ENCODE data around the gene CDCA7.
"Not testable (repeated sequence)": the region's sequence is repeated elsewhere in the genome, so short reads cannot be mapped to it uniquely, and the experiment has no call there.

The CDCA7 gene

DNA sequence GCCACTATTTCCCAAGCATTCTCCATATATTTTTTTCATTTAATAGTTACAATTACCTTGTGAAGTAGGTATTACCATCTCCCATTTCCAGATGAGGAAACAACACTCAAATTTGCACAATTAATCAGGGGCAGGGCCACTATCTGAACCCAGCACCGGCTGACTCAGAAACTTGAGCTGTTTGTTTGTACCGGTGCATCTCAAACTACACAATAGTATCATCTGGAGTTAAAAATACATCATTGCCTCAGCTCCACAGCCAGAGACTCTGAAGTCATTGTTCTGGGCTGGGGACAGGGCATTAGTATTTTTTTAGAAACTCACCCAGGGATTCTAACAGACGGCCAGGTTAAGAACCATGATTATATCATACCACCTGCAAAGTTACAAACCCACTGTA, 55.9 kb downstream of the CDCA7 start:
- DNase-seq (ENCODE audit: low read depth), result no peak
- H3K4me3 ChIP-seq (ENCODE audit: low read depth, low read length), result no peak overlapping the region
- TF ChIP-seq, protein P1, sequence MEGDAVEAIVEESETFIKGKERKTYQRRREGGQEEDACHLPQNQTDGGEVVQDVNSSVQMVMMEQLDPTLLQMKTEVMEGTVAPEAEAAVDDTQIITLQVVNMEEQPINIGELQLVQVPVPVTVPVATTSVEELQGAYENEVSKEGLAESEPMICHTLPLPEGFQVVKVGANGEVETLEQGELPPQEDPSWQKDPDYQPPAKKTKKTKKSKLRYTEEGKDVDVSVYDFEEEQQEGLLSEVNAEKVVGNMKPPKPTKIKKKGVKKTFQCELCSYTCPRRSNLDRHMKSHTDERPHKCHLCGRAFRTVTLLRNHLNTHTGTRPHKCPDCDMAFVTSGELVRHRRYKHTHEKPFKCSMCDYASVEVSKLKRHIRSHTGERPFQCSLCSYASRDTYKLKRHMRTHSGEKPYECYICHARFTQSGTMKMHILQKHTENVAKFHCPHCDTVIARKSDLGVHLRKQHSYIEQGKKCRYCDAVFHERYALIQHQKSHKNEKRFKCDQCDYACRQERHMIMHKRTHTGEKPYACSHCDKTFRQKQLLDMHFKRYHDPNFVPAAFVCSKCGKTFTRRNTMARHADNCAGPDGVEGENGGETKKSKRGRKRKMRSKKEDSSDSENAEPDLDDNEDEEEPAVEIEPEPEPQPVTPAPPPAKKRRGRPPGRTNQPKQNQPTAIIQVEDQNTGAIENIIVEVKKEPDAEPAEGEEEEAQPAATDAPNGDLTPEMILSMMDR (conservative IDR thresholded peaks at IDR 0.05; ENCODE audit: low read depth, low read length), result no peak

DNA sequence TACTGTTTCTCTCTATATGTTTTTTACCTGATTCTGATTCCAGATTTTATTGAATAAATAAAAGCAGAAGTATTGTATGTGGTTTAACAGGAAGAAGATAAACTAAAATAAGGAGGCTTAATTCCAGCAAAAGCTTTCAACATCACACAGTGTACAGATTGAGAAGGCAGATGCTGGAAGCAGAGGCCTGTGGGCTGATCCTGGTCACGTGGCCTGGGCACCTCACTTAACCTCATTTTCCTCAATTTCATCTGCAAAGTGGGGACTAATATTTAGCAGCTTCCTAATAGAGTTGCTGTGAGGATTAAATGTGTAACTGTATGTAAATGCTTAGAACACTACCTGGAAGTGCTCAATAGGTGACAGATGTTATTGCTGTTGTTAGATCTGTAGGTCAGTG, 58.0 kb downstream of the CDCA7 start:
- DNase-seq (ENCODE audit: low read depth), result no peak
- TF ChIP-seq, protein P1 (conservative IDR thresholded peaks at IDR 0.05; ENCODE audit: low read depth, low read length), result no peak
- no peak overlapping the region for H3K4me3 ChIP-seq (ENCODE audit: low read depth, low read length)

DNA sequence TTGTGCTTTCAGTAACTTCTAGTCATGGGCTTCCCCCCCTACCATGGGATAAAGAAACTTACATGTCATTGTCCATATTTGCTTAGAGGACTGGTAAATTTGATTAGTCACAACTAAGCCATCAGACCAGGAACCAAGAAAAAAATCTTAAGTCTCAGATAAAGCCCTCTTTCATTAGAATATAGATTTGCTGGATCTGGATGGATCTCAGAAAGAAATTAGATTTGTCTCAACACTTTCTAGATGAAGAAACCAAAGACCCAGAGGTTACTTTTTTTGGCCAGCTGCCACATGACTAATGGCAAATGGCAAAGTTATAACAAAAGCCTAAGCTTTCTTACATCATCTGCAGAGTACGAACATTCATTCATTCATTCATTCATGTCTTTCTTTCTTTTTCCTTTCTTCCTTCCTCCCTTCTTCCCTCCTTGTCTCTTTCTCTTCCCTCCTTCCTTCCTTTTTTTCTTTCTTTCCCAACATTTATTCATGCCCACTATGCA, 60.2 kb downstream of the CDCA7 start:
- TF ChIP-seq, protein P1 (conservative IDR thresholded peaks at IDR 0.05; ENCODE audit: low read depth, low read length), result no peak
- peak; percentile 88 for DNase-seq (ENCODE audit: low read depth)
- H3K4me3 ChIP-seq (ENCODE audit: low read depth, low read length), result no peak overlapping the region

DNA sequence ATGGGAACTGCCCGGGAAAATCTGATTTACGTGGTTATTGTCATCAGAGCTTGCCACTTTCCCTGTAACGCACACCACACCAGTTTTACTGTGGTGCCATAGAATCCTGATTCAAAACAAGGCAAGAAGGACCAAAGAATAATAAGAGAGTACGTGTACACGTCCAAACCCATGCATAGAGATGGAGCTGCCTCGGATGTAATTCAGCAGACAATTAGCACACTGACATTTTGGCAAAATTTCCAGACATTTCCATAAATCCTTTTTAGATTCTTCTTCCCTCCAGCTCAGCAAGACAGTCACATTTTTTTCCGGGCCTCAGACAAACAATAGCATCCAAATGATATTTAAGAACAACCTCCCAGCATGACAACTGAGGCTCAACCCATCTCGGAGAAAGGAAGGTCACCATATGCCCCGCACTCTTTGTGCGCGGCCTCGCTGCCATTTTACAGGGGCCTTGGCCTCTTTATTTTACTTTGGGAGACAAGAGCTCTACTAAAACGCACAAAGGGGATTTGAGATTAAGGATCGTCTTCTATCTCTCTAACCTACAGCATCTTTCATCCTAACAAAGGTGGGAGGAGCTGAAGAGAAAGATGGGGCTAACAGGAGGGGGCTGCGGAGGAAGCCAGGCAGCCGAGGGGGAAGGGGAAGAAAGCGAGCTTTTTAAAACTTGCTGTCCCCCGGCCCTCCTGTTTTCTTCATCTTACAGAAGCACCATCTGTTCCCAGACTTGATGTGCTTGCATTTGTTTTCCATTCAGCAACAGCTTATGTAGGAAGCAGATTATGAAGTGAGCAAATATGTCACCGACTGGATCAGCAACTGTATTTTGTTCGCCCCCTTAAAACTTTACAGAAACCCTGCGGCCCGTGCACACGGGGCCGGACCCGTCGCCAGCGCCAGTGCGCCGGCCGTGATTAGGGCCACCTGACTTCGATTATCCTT, 61.0 kb downstream of the CDCA7 start:
- DNase-seq (ENCODE audit: low read depth), result no peak
- TF ChIP-seq, protein P1 (conservative IDR thresholded peaks at IDR 0.05; ENCODE audit: low read depth, low read length), result no peak
- no peak overlapping the region for H3K4me3 ChIP-seq (ENCODE audit: low read depth, low read length)

DNA sequence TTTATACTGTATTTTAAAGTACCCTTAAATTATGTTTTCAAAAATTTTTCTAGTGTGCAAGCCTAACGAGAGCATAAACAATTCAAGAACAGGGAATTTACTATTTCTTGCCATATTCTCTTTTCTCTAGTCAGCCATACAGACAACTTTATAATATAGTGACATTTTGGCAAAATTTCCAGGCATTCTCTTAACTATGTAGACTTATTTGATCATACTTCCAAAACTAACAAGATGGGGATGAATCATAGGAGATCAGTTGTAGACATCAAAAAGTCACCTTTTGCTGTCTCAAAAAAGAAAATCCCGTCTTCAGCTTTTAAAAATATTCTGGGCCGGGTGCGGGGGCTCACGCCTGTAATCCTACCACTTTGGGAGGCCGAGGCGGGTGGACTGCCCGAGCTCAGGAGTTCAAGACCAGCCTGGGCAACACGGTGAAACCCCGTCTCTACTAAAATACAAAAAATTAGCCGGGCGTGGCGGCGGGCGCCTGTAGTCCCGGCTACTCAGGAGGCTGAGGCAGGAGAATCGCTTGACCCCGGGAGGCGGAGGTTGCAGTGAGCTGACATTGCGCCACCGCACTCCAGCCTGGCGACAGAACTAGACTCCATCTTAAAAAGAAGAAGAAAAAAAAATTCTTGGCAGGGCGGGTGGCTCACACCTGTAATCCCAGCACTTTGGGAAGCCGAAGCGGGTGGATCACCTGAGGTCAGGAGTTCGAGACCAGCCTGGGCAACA, 61.9 kb downstream of the CDCA7 start:
- DNase-seq (ENCODE audit: low read depth); H3K4me3 ChIP-seq (ENCODE audit: low read depth, low read length): not testable (repeated sequence)

DNA sequence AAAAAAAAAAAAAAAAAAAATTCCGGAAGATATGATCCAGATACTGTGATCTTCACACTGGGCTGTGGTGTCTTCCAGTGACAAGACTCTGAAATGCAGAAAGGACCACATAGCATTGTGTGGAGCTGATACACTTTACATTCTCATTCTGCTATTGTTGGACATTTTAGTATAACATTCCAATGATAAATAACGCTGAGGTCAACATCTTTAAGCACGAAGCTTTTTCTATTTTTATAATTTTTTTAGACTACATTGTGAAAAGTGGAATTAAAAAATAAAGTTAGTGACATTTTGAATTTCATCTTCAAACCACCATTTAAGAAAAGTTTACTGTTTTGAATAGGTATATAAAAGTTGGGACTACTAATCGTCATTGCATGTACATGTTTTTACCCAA, 62.7 kb downstream of the CDCA7 start:
- no peak overlapping the region for H3K4me3 ChIP-seq (ENCODE audit: low read depth, low read length)
- TF ChIP-seq, protein P1 (conservative IDR thresholded peaks at IDR 0.05; ENCODE audit: low read depth, low read length), result no peak
- no peak for DNase-seq (ENCODE audit: low read depth)

DNA sequence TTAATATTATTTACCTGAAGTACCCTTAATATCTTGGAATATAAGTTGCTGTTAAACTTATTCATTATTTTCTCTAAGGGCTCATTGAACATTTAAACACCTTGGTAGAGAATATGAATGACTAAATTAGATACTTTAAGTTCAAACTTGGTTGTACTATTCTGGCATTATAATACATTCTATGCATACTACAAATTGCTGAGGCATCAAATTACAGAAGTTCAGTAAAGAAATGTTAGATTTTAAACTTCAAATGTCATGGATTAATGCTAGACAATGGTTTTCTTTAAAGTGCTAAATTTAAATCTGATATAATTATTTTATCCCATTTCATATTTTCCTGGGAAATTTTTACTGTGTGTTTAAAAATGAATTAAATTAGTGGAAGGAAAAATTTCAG, 63.1 kb downstream of the CDCA7 start:
- peak; percentile 44 for DNase-seq (ENCODE audit: low read depth)
- TF ChIP-seq, protein P1 (conservative IDR thresholded peaks at IDR 0.05; ENCODE audit: low read depth, low read length), result no peak
- H3K4me3 ChIP-seq (ENCODE audit: low read depth, low read length), result no peak overlapping the region

Measured in choroid plexus epithelial cell (primary cell).